Right lobe of liver (tissue), 6 donors: ENCODE measurements around the gene SAMD5. TPM values are rescaled to one million over a fixed set of nuclear protein-coding genes. Genes with fewer than 3 reads are reported as not detected.

Experiments
- ATAC-seq, 4 donors: fragments of 200-7000 bp; cut with Tn5 transposase; one replicate each; pipeline ENCODE4 v1.9.1; 2020; ENCODE audit warnings: mild to moderate bottlenecking in 4 of 4, moderate library complexity in 4 of 4
- DNase-seq, 3 donors: peaks; one replicate each; pipeline ENCODE4 v3.0.0-alpha.2; 2020
- H3K27ac ChIP-seq, 3 donors: fragments of 200-600 bp; one replicate each; pipeline ENCODE4 v1.8.0; 2022
- H3K27me3 ChIP-seq, 2 donors: fragments of 200-600 bp; one replicate each; pipeline ENCODE4 v1.8.0; 2022
- H3K36me3 ChIP-seq, 4 donors: fragments of 200-600 bp; sonication (generic) in 1 of 4; one replicate each; pipeline versions ENCODE4 v1.5.1 to v1.8.0; 2017 to 2022; ENCODE audit warnings: control low read depth in 1 of 4
- H3K4me1 ChIP-seq, 4 donors: fragments of 200-600 bp; sonication (generic) in 1 of 4; one replicate each; pipeline versions ENCODE4 v1.5.1 to v1.8.0; 2017 to 2022; ENCODE audit warnings: control low read depth in 1 of 4
- H3K4me3 ChIP-seq, 3 donors: fragments of 200-600 bp; one replicate each; pipeline ENCODE4 v1.8.0; 2022
- H3K9me3 ChIP-seq, 4 donors: fragments of 200-600 bp; sonication (generic) in 1 of 4; one replicate each; pipeline versions ENCODE4 v1.5.1 to v1.8.0; 2017 to 2022; ENCODE audit warnings: control low read depth in 1 of 4
- POLR2A ChIP-seq: fragments of 450-650 bp; IDR thresholded peaks from one replicate; pipeline ENCODE4 v1.6.1; 2017; ENCODE audit warnings: antibody characterized with exemption, mild to moderate bottlenecking
- WGBS: methylation state at CpG from one replicate; pipeline ENCODE4 v1.1.6; 2018; ENCODE audit warnings: low coverage, low lambda C conversion rate; ENCODE audit not compliant: insufficient coverage; ENCODE audit errors: missing lambda C conversion rate; 5-methylcytosine and 5-hydroxymethylcytosine counted together
- intact Hi-C, 2 donors: fragments of 100-400 bp; cut with DNase I; formaldehyde crosslinking; loops; one replicate each; pipeline versions ENCODE4 v1.11.2 to v1.14.1; 2022
- total RNA-seq, 6 experiments: library from RNA; depleted of rRNA in 2 of 6; stranded (reverse); fragments of >200 nt in 2 of 6; fragmentation: NEBNext Ultra II Directional in 3 of 6; extraction: Animal tissue kit (Norgen Biotek cat#: 25700) in 3 of 6; gene quantifications; one replicate each; pipeline versions ENCODE4 v1.1.0 to v1.2.4, GENCODE V29; 2016 to 2023
- TF ChIP-seq, protein P1 (sequence below), 4 donors: fragments of 200-600 bp in 3 of 4; fragments of 450-650 bp in 1 of 4; IDR thresholded peaks; one replicate each; pipeline versions ENCODE4 v1.5.1 to v1.8.0; 2016 to 2022; ENCODE audit warnings: antibody characterized with exemption in 4 of 4, mild to moderate bottlenecking in 2 of 4
- donor health status: DM: no; HTN: yes; CAD: no.
- donor health status: DM: no; HTN: no; CAD: no.
- donor health status: DM: no; HTN: no; CAD: no.
- donor health status: DM: no; HTN: yes; CAD: no.
- donor health status: DM: no; HTN: yes; CAD: no.

The SAMD5 gene
- total RNA-seq, 6 experiments from 2014 or later = 9.5 to 17.6 (median 11.5) TPM

DNA sequence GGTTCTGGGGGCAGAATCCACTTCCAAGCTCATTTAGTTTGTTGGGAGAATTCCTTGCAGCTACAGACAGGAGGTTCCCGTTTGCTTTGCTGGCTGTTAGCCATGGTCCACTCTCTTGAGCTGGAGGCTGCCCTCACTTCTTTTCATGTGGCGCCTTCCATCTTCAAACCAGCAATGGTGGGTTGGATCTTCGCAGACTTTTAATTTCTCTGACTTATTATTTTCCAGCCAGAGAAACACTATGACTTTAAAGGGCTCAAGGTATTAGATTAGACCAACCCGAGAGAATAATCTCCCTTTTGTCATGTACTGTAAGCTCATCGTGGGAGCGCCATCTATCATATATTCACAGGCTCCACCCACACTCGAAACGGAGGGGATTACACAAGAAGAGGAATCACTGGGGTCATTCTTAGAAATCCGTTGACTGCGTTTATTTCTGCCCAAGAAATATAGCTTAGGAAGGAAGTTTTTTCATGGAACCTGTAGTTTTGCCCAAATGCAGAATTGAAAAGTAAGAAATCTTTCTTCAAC is 38.9 kb downstream of the SAMD5 start:
- DNase-seq (no peak), ATAC-seq (peak in 3 of 4 donors; percentile 17 to 51 (median 23))
- H3K4me3 ChIP-seq = no peak overlapping the region
- H3K4me1 ChIP-seq = no peaks in the 10 kb centered on the region
- intact Hi-C loops = no loop called here
- 64% methylated on average over 10 of the region's 10 CpGs for WGBS
- H3K9me3 ChIP-seq = no peaks in the 10 kb centered on the region
- H3K27ac ChIP-seq = no peak overlapping the region
- H3K36me3 ChIP-seq = no peaks in the 10 kb centered on the region
- no peaks in the 10 kb centered on the region for H3K27me3 ChIP-seq
- TF ChIP-seq, protein P1, sequence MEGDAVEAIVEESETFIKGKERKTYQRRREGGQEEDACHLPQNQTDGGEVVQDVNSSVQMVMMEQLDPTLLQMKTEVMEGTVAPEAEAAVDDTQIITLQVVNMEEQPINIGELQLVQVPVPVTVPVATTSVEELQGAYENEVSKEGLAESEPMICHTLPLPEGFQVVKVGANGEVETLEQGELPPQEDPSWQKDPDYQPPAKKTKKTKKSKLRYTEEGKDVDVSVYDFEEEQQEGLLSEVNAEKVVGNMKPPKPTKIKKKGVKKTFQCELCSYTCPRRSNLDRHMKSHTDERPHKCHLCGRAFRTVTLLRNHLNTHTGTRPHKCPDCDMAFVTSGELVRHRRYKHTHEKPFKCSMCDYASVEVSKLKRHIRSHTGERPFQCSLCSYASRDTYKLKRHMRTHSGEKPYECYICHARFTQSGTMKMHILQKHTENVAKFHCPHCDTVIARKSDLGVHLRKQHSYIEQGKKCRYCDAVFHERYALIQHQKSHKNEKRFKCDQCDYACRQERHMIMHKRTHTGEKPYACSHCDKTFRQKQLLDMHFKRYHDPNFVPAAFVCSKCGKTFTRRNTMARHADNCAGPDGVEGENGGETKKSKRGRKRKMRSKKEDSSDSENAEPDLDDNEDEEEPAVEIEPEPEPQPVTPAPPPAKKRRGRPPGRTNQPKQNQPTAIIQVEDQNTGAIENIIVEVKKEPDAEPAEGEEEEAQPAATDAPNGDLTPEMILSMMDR (IDR thresholded peaks at IDR 0.05) = no peak
- no peak for TF ChIP-seq POLR2A

- peak in 1 of 4 donors; percentile 33 for ATAC-seq
- 80% methylated on average over 1 of the region's 3 CpGs for WGBS
- no peaks in the 10 kb centered on the region for H3K4me1 ChIP-seq
Observed at GRCh38 chr6:147548921-147549475, 40.5 kb downstream of the SAMD5 start.

GRCh38 chr6:147549531-147549930 is 41.0 kb downstream of the SAMD5 start:
- ATAC-seq = peak in 1 of 4 donors; percentile 43
- no peak overlapping the region for H3K27ac ChIP-seq
- H3K4me1 ChIP-seq = no peaks in the 10 kb centered on the region
- 82% methylated on average over 4 of the region's 4 CpGs for WGBS
- no peak for TF ChIP-seq POLR2A
- TF ChIP-seq, protein P1 (IDR thresholded peaks at IDR 0.05) = no peak
- intact Hi-C loops = no loop called here
- no peaks in the 10 kb centered on the region for H3K9me3 ChIP-seq
- DNase-seq = no peak
- no peaks in the 10 kb centered on the region for H3K27me3 ChIP-seq
- no peak overlapping the region for H3K4me3 ChIP-seq
- no peaks in the 10 kb centered on the region for H3K36me3 ChIP-seq

More at GRCh38 chr6:147548921-147549475, 40.5 kb downstream of the SAMD5 start:
- H3K9me3 ChIP-seq = no peaks in the 10 kb centered on the region
- no peaks in the 10 kb centered on the region for H3K27me3 ChIP-seq
- intact Hi-C loops = no loop called here
- H3K36me3 ChIP-seq = no peaks in the 10 kb centered on the region
- TF ChIP-seq, protein P1 (IDR thresholded peaks at IDR 0.05) = no peak
- no peak for TF ChIP-seq POLR2A
- DNase-seq = no peak
- no peak overlapping the region for H3K27ac ChIP-seq
- no peak overlapping the region for H3K4me3 ChIP-seq

DNA sequence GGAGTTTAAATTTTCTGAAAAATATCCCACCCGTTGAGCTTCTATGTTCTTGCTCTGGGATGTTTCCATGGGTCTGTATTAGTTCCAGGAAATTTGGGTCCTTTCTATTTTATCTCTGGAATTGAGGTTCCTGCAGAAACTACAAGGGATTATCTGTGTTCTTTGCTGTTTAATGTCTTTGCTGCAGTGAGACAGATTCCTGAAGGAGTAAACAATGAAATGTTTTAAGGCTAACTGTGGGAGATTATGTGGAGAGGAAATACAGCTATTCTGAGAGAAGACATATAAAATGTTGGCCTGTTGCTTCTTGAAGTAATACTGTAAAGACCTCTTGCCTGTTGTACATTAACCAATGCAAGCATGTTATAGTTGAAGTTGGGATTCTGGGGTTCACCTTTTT is 43.5 kb downstream of the SAMD5 start:
- Histone ChIP-seq H3K36me3 (no peaks in the 10 kb centered on the region), H3K9me3 (no peaks in the 10 kb centered on the region), H3K27ac (no peak overlapping the region), H3K4me3 (no peak overlapping the region), H3K27me3 (no peaks in the 10 kb centered on the region), H3K4me1 (no peaks in the 10 kb centered on the region)
- ATAC-seq = no peak
- no peak for DNase-seq
- WGBS = 54% methylated on average over 1 of the region's 1 CpG
- no peak for TF ChIP-seq POLR2A
- TF ChIP-seq, protein P1 (IDR thresholded peaks at IDR 0.05) = no peak
- intact Hi-C loops = no loop called here
